HG03039 (cell line): Measurements from ENCODE around the gene EVI5.
"Not testable (repeated sequence)": the region's sequence is repeated elsewhere in the genome, so short reads cannot be mapped to it uniquely, and the experiment has no call there.

ENCODE experiments used
- ATAC-seq: cut with Tn5 transposase; IDR thresholded peaks from one replicate; pipeline ENCODE4 v1.9.1; 2021; ENCODE audit warnings: mild to moderate bottlenecking, moderate library complexity; ENCODE audit not compliant: unreplicated experiment

EVI5 gene

DNA sequence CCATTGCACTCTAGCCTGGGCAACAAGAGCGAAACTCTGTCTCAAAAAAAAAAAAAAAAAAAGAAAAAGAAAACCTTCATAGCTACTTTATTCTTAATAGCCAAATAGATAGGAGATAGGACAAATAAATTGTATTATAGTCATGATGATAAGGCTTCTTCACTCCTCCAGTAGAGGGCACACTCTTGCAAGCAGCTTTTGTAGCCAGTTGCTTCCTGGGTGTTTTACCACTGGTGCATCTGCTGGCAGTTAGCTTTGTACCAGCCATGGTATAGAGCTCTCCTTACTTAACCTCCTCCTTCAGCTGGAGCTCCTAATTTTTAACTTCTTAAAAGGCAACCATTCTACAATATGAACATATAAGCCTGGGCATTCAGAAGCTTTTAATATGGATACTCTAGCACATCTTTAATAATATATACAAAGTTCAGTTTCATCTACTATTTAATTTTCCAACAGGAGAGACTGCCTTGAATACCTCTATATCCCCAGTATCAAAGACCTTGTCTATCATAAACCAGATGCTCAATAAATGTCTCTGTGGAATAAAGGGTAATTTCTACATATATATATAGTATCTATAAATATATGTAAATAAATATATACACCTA is 35.8 kb downstream of the EVI5 start:
- no peak for ATAC-seq

- ATAC-seq = no peak
Observed at GRCh38 chr1:92748138-92748537, 36.8 kb downstream of the EVI5 start.

DNA sequence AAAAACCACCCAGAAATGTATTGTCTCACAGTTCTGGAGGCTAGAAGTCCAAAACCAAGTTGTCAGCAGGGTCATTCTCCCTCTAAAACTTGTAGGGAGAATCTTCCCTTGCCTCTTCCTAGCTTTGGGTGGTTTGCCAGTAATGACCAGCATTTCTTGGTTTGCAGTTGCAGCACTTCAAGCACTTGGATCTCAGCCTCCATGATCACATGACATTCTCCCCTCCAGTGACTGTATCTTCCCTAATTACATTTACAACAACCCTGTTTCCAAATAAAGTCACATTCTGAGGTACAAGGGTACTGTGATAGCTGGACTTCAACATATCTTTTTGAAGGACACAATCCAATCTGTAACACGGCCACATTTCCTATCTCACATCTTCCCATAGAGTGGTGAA is 37.2 kb downstream of the EVI5 start:
- no peak for ATAC-seq

DNA sequence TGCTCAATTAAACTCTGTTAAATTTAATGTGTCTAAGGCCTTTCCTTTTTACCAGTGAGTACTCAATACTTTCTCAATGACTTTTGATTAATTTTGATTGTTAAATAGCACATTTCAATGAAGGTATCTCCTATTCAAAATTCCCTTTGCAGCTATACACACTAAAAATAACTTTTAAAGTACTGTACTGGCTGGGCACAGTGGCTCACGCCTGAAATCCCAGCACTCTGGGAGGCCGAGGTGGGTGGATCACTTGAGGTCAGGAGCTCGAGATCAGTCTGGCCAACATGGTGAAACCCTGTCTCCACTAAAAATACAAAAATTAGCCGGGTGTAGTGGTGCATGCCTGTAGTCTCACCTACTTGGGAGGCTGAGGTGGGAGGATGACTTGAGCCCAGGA is 38.7 kb downstream of the EVI5 start:
- ATAC-seq = not testable (repeated sequence)

DNA sequence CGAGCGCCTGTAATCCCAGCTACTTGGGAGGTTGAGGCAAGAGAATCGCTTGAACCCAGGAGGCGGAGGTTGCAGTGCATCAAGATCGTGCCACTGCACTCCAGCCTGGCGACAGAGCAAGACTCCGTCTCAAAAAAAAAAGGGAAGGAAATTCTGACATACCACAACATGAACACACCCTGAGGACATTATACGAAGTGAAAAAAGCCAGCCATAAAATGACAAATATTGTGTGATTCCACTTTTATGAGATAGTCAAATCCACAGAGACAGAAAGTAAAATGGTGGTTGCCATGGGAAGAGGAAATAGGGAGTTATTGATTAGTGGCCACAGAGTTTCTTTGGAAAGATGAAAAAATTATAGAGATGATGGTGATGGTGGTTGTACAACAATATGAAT is 41.7 kb downstream of the EVI5 start:
- ATAC-seq = no peak

GRCh38 chr1:92739669-92740524 is 45.0 kb downstream of the EVI5 start:
- ATAC-seq = no peak

- no peak for ATAC-seq
Observed at GRCh38 chr1:92736395-92736794, 48.5 kb downstream of the EVI5 start.

GRCh38 chr1:92730476-92730875 is 54.4 kb downstream of the EVI5 start:
- no peak for ATAC-seq

DNA sequence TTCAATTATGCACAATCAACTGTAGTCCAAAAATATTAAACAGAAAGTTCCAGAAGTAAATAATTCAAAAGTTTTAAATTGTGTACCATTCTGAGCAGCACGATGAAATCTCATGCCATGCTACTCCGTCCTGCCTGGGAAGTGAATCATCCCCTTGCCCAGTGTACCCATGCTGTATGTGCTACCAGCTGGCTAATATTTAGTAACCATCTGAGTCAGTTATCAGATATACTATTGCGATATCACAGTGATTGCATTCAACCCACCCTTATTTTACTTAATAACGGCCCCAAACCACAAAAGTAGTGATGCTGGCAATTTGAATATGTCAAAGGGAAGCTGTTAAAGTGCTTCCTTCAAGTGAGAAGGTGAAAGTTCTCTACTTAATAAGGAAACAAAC is 56.2 kb downstream of the EVI5 start:
- no peak for ATAC-seq

DNA sequence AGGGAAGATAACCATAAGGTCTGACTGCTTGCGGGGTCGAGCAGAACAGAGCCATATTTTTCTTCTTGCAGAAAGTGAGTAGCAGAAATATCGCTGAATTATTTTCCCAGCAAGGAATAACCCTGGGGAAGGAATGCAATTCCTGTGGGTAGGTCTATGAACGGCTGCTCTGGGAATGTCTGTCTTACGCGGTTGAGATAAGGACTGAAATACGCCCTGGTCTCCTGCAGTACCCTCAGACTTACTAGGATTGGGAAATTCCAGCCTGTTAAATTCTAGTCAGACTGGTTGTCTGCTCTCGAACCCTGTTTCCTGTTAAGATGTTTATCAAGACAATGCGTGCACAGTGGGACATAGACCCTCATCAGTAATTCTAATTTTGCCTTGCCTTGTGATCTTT is 61.2 kb downstream of the EVI5 start:
- not testable (repeated sequence) for ATAC-seq

- no peak for ATAC-seq
Observed at GRCh38 chr1:92721886-92722285, 63.0 kb downstream of the EVI5 start.

DNA sequence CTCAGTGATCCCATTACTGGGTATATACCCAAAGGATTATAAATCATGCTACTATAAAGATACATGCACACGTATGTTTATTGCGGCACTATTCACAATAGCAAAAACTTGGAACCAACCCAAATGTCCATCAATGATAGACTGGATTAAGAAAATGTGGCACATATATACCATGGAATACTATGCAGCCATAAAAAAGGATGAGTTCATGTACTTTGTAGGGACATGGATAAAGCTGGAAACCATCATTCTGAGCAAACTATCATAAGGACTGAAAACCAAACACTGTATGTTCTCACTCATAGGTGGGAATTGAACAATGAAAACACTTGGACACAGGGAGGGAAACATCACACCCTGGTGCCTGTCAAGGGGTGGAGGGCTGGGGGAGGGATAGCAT is 63.8 kb downstream of the EVI5 start:
- not testable (repeated sequence) for ATAC-seq

DNA sequence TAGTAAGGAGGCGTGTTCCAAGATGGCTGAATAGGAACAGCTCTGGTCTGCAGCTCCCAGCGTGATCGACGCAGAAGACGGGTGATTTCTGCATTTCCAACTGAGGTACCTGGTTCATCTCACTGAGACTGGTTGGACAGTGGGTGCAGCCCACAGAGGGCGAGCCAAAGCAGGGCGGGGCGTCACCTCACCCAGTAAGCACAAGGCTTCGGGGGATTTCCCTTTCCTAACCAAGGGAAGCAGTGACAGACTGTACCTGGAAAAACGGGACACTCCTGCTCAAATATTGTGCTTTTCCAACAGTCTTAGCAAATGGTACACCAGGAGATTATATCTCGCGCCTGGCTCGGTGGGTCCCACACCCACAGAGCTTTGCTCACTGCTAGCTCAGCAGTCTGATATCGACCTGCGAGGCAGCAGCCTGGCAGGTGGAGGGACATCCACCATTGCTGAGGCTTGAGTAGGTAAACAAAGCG is 69.4 kb downstream of the EVI5 start:
- not testable (repeated sequence) for ATAC-seq

- ATAC-seq = no peak
Observed at GRCh38 chr1:92713939-92714338, 71.0 kb downstream of the EVI5 start.

GRCh38 chr1:92711473-92712165 is 73.3 kb downstream of the EVI5 start:
- ATAC-seq = no peak

DNA sequence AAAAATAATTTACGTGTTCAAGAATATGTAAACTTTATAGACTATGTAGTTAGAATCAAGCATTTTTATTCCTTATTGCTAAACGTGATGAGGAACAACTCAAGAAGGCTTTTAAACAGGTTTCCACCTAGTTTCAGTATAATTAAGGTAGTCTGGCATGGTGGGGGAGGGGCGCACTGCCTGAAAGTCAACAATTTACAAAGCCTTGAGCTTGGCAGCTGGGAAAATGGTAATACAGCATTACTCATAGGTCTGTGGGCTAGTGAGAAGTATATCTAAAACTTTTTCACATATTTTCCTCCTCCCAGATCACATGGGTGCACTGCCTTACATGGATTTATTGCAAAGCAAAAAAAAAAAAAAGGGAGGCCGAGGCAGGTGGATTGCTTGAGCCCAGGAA is 75.2 kb downstream of the EVI5 start:
- ATAC-seq = no peak

DNA sequence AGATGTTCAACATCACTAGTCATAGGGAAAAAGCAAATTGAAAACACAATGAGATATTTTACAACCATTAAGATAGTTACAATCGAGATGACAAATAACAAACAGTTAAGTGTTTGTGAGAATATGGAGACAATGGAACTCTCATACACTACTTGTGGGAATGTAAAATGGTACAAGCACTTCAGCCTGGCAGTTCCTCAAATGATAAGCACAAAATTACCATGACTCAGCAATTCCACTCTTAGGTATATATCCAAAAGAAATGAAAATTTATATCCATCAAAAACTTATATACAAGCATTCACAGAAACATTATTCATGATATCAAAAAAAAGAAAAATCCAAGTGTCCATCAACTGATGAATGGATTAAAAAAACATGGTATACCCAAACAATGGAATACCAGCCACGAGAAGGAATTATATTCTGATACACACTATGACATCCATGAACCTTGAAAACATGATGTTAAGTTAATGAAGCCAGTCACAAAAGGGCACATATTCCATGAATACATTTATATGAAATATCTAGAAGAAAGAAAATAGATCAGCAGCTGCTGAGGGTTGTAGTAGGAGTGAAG is 76.4 kb downstream of the EVI5 start:
- ATAC-seq = no peak

DNA sequence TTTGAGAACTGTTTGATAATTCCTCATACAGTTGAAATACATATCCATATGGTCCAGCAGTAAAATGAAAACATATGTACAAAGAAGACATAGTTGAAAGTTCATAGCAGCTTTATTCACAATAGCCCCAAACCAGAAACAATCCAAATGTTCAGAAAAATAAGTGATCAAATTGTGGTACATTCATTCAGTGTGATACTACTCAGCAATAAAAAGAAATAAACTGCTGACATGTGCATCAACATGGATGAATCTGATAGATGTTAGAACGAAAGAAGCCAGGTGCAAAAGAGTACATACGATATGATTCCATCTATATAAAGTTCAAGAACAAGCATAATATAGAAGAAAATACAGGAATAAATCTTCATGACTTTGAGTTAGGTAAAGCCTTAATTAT is 77.2 kb downstream of the EVI5 start:
- no peak for ATAC-seq

- ATAC-seq = no peak
Observed at GRCh38 chr1:92707292-92707691, 77.6 kb downstream of the EVI5 start.

GRCh38 chr1:92705446-92705845 is 79.5 kb downstream of the EVI5 start:
- no peak for ATAC-seq

GRCh38 chr1:92701147-92701546 is 83.8 kb downstream of the EVI5 start:
- ATAC-seq = no peak
